SK-N-MC (cell line): ENCODE results near the gene NXT2.

Experiments
- EZH2 ChIP-seq: fragments of 200-600 bp; sonication (generic); IDR thresholded peaks from one replicate; pipeline ENCODE4 v1.6.1; 2017; ENCODE audit warnings: antibody characterized with exemption
- POLR2AphosphoS5 ChIP-seq: IDR thresholded peaks from 2 replicates; pipeline ENCODE4 v1.6.1; 2012; ENCODE audit warnings: mild to moderate bottlenecking, low read depth, low read length, borderline replicate concordance

DNA sequence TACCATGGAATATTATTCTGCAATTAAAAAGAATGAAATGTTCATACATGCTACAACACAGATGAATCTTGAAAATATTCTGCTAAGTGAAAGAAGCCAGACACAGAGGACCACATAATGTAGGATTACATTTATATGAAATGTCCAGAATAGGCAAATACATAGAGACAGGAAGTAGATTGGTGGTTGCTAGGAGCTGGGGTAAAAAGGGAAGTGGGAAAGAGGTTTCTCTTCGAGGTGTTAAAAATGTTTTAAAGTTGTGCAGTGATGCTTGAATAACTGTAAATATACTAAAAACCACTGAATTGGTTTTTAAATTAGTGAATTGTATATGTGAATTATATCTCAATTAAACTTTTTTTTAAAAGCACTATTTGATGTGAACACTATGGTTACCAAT is 3.6 kb upstream of the NXT2 start:
- TF ChIP-seq POLR2AphosphoS5 (no peak), EZH2 (no peak)
